Left cardiac atrium (tissue), 4 donors: Measurements from ENCODE around the gene SF3B3. TPM values are rescaled to one million over a fixed set of nuclear protein-coding genes. Genes with fewer than 3 reads are reported as not detected.

ENCODE experiments used
- ATAC-seq, 2 donors: fragments of 200-7000 bp; cut with Tn5 transposase; one replicate each; pipeline ENCODE4 v1.9.1; 2020; ENCODE audit warnings: mild to moderate bottlenecking in 2 of 2, moderate library complexity in 2 of 2
- DNase-seq: peaks from one replicate; pipeline ENCODE4 v3.0.0-alpha.2; 2020
- intact Hi-C, 2 donors: fragments of 100-400 bp; cut with DNase I; formaldehyde crosslinking; loops; one replicate each; pipeline versions ENCODE4 v1.14.1 to v1.15.1; 2022 to 2023
- long read RNA-seq: library from polyadenylated mRNA; unstranded; transcript quantifications from one replicate; pipeline ENCODE4 v2.0.0, GENCODE V29; 2021
- total RNA-seq, 2 donors: library from RNA; stranded (reverse); fragmentation: NEBNext Ultra II Directional; extraction: Animal tissue kit (Norgen Biotek cat#: 25700); gene quantifications; one replicate each; pipeline ENCODE4 v1.2.1, GENCODE V29; 2021
- donor health status: DM: no; HTN: yes; CAD: no.
- donor health status: DM: no; HTN: yes; CAD: no; lungs with severe emphysema.
- donor health status: DM: yes; HTN: yes; CAD: no.
- donor health status: Dilated cardiomyopathy.

SF3B3 gene
- total RNA-seq = 100 to 1,000 TPM; 119 to 165 TPM
- long read RNA-seq, full-length matches to known transcripts = 41 of 88 reads
- long read RNA-seq, partial matches to known transcripts = 38 of 88 reads
- long read RNA-seq, other reads (novel, unspliced or antisense) = 9 of 88 reads

DNA sequence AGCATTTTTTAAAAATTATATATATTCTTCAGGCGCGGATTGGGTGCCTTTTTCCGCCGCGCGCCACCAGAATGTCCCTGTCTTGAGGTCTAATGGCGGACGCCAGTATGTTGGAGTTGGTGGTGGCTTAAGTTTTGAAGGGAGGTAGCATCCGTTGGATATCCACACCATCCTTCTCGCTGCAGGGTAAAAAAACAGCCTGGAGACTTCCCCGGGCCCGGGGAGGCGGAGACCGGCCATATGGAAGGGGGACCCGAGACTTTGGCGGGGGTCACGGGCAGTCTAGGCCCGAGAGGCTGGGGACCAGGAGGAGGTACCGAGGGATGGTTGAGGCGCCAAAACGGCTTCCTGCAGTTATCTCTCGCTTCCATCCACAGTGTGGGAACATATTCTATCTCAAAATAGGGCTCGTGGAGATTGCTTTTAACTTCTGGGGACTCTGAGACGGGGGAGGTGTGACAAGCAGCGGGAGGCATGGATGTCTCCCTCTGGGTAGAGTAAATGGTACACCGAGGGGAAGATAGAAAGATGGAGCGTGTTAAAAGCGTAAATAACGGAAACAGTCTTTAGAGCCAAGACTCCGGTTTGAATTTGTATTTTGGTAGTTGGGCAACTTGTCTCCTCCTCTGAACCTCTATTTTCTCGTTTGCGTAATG, at the start of gene SF3B3:
Gene SF3B3 (plus strand): TSS at position 74 of the 656 bp plus-strand sequence. CDS start 2,841 bp downstream, outside the sequence.
- intact Hi-C loops = no loop called here
- DNase-seq = peak; percentile 75
- peak; percentile 84 to 85 for ATAC-seq

DNA sequence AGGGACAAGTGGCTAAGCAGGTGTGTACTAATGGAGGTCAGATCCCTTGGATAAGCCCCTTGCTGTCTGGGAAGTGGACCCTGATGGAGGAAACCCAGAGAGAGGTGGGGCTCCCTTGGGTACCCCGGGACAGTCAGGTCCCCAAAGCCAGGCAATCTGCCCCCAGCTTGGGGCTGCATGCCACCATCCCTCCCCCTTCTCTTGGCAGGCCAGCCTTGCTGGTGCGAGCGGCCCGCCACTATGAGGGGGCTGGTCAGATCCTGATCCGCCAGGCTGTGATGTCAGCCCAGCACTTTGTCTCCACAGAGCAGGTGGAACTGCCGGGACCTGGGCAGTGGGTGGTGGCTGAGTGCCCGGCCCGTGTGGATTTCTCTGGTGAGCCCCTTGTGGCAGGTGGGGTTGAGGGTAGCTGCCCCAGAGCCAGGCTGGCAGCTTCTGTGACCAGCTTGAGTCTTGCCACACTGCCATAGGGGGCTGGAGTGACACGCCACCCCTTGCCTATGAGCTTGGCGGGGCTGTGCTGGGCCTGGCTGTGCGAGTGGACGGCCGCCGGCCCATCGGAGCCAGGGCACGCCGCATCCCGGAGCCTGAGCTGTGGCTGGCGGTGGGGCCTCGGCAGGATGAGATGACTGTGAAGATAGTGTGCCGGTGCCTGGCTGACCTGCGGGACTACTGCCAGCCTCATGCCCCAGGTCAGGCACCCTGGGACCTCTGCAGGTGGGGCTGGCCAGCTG, 49.1 kb upstream of the SF3B3 start:
- ATAC-seq (no peak), DNase-seq (no peak)
- intact Hi-C loops = loop anchor here (5.0 kb wide), 2 partner anchors 102 to 107 kb away; no protein-coding TSS in a partner anchor

- no peak for ATAC-seq
- intact Hi-C loops = no loop called here
- no peak for DNase-seq
Measured at GRCh38 chr16:70475054-70475871, 48.4 kb upstream of the SF3B3 start.

- ATAC-seq (peak; percentile 21 to 62), DNase-seq (no peak)
- intact Hi-C loops = no loop called here
Measured at GRCh38 chr16:70476272-70477020, 47.2 kb upstream of the SF3B3 start.

GRCh38 chr16:70478169-70478568, 45.4 kb upstream of the SF3B3 start:
- intact Hi-C loops = no loop called here
- ATAC-seq (no peak), DNase-seq (no peak)

- intact Hi-C loops = no loop called here
- ATAC-seq (peak; percentile 23 to 50), DNase-seq (peak; percentile 47)
Measured at GRCh38 chr16:70478912-70479341, 44.7 kb upstream of the SF3B3 start.

DNA sequence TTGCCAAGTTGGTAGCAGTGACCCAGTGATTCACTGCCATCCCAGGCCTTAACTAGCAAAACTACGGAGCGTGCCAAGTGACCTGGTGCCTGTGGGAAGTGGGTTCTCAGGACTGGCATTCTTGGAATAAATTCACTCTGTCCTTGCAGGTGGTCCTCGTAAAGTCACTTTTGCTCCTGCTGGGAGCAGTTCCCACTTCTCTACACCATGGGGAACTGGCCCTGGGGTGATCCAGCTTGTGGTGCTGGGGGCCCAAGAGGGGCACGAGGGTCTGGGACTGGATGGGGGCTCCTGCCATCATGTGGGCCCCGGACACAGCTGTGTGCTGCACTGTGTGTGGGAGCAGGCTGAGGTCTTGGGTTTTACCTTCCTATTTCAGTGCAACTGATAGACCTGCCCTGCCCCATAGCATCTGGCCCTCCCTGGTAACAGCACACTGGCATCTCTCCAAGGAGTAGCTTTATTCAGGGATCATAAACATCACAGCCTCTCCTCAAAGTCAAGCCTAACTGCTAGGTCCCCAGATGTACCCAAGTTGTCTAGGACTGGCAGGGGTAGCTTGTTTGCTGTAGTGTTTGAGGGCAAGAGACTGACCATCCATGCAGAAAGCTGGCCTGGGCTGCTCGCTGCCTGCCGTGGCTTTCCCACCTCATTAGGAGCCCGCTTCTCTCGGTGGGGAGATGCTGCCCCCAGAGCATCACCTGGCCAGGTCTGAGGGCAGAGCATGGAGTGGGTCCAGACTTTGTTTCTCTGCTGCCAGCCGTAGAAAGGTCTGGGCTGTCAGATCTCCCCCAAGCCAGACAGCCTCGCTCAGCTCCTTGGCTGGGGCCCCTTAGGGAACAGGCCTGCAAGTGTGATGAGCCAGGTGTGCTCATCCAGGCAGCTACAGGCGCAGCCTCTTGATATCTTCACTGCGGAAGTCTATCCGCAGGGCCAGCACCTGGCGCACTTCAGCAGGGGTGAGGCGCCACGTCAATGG, 43.2 kb upstream of the SF3B3 start:
- no peak for ATAC-seq
- DNase-seq = no peak
- intact Hi-C loops = no loop called here

GRCh38 chr16:70481929-70482536, 41.6 kb upstream of the SF3B3 start:
- no peak for DNase-seq
- intact Hi-C loops = no loop called here

DNA sequence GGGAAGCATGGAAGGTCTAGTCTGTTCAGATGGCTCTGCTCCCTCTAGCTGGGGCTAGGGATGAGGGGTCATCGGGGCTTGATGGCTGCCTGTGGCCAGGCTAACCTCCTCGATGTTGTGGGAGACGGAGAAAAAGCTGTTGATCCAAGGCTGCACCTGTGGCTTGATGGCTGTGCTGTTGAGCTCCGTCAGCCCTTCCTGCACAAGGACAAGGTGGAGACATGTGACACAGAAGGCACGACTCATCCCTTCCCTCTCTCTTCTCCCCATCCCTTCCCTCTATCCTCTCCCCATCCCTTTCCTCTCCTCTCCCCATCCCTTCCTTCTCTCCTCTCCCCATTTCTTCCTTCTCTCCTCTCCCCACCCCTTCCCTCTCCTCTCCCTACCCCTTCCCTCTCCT, 41.0 kb upstream of the SF3B3 start:
- DNase-seq (no peak), ATAC-seq (no peak)
- intact Hi-C loops = no loop called here

More at GRCh38 chr16:70481929-70482536, 41.6 kb upstream of the SF3B3 start:
- no peak for ATAC-seq

- no peak for ATAC-seq
- intact Hi-C loops = no loop called here
Measured at GRCh38 chr16:70483426-70483825, 40.2 kb upstream of the SF3B3 start.

DNA sequence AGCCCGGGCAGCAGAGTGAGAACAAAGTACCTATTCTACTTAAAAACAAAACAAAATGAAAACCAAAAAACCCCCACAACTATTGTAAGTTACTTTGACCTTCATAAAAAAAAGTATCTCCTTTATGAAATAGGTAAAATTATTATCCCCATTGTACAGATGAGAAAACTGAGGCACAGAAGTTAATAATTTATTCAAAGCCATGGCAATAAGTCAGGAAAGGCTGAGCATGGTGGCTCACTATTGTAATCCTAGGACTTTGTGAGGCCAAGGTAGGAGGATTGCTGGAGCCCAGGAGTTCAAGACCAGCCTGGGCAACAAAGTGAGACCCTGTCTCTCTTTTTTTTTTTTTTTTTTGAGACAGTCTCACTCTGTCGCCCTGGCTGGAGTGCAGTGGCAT, 38.7 kb upstream of the SF3B3 start:
- no peak for ATAC-seq
- intact Hi-C loops = no loop called here
- no peak for DNase-seq

More at GRCh38 chr16:70483426-70483825, 40.2 kb upstream of the SF3B3 start:
- no peak for DNase-seq

DNA sequence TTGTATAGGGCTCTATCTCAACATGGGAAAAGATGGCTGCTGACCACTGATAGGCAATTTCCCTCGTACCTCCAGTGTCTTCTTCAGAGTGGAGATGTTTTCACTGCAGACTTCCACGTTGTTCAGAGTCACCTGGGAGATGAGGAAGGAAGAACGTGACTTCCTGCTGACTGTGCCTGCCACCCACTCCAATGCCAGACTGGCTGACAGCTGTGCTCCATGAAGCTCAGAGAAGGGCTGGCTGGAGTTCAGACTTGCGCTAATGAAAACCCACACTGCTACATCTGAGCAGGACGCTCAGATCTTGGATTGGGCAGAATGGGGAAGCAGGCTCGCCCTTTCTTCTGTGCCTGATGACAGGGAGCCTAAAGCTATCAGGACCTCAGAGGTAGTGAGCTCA, 33.4 kb upstream of the SF3B3 start:
- no peak for ATAC-seq
- intact Hi-C loops = no loop called here
- DNase-seq = no peak

DNA sequence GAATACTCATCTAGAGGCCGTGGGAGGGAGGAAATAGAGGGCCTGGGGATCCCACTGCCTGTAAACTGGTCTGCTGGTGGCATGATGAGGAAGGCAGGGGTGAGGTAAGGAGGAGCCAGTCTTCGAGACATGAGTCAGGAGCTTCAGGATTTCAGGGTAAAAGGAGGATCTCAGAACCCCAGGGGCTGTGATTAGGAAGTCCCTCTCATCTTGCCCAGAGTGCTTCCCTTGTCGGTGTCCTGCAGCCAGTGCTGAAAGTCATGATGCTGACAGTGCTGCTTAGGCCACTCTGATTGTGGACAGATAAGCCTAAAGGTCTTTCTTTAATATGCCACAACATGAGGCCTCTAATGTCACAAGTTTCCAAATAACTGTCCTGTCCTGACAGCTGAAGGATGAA, 29.8 kb upstream of the SF3B3 start:
- DNase-seq (no peak), ATAC-seq (peak; percentile 33 to 41)
- intact Hi-C loops = no loop called here

- ATAC-seq = peak; percentile 33 to 78
- no peak for DNase-seq
- intact Hi-C loops = no loop called here
Measured at GRCh38 chr16:70494202-70494770, 29.3 kb upstream of the SF3B3 start.

DNA sequence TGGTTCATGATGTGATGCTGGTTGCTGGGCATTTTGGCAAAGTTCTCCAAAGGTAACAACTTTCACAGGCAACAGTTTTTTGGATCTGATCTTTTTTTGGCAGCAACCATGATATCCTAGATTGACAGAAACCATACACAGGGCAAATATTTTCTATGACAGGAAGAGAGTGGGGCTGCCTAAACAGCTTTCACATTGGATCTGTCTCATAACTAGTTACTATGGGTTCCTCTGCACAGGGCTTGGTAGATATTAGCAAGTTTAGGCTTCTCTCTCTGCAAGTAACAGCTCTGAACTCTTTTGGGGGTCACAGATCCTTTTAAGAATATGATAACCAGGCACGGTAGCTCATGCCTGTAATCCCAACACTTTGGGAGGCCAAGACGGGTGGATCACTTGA, 28.8 kb upstream of the SF3B3 start:
- intact Hi-C loops = no loop called here
- ATAC-seq (no peak), DNase-seq (no peak)

DNA sequence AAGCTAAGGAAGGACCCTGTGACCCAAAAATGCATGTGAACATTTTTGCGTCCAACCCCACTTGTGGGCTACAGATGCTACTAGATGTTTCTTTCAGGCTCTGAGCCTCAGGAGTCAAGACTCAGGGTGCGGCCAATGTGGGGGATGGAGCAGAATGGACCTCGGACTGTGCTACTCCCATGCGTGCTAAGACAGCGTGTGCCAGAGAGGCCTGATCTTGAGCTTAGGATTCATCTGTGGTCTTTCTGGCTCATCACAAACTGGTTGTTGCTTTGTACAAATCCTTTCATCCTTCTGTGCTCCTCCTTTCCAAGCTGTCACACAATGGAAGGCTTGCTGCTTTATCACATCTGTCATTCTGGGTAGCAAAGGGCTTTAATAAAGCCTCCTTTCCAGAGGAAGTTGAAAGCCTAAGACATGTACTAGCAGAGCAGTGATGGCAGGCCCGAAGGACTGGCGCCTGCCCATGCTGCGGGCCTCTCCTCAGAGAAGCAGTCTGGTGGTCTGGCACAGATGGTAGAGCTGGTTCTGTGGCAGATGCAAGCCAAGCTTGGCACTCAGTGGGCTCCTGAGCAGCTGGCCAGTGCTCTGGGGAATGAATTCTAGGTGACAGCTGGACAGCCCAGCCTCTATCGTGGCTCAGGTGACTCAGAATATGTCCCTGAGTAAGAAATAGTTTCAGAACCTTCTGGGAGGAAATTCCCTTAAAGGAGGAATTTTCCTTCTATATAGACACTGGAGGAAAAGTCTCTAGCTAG, 28.0 kb upstream of the SF3B3 start:
- intact Hi-C loops = no loop called here
- DNase-seq (no peak), ATAC-seq (no peak)
